BJ (cell line): ENCODE data around the gene SNX24. TPM values are rescaled to one million over a fixed set of nuclear protein-coding genes. Genes with fewer than 3 reads are reported as not detected.

Experiments
- CTCF ChIA-PET: fragments of 350-600 bp; formaldehyde crosslinking; extraction: SDS; loops from one replicate; lab custom pipeline; 2021; ENCODE audit warnings: antibody characterized with exemption, inconsistent platforms; lab: Yijun Ruan, JAX
- POLR2A ChIA-PET: fragments of 300-600 bp; sonication (Branson Sonifier 250); formaldehyde crosslinking; extraction: SDS; loops from one replicate; lab custom pipeline; 2021; ENCODE audit warnings: antibody characterized with exemption; lab: Charles Lee
- DNase-seq: peaks from one replicate; pipeline ENCODE4 v3.0.0-alpha.2; 2011; ENCODE audit warnings: low read depth
- H3K27me3 ChIP-seq: 2 replicates; pipeline ENCODE4 v1.6.0; 2011; ENCODE audit warnings: low read length; ENCODE audit not compliant: control insufficient read depth, insufficient read depth
- H3K36me3 ChIP-seq: 2 replicates; pipeline ENCODE4 v1.5.1; 2011; ENCODE audit warnings: low read length; ENCODE audit not compliant: control insufficient read depth, insufficient read depth
- H3K4me3 ChIP-seq: 2 replicates; pipeline ENCODE4 v1.5.1; 2011; ENCODE audit warnings: low read depth, mild to moderate bottlenecking, control low read depth, low read length
- CTCF ChIP-seq: IDR thresholded peaks from 2 replicates; pipeline ENCODE4 v1.5.1; 2011; ENCODE audit warnings: low read depth, mild to moderate bottlenecking, control low read depth, inconsistent platforms, low read length, moderate library complexity; ENCODE audit not compliant: insufficient read depth
- polyA plus RNA-seq: library from polyadenylated mRNA; depleted of rRNA; stranded (reverse); fragments of >200 nt; gene quantifications from 2 replicates; pipeline ENCODE4 v1.2.3, GENCODE V29; 2011

The SNX24 gene
- polyA plus RNA-seq, 1 experiment: 6.9 TPM

- POLR2A ChIA-PET: no interaction called here
- CTCF ChIA-PET: no interaction called here
- H3K4me3 ChIP-seq: no peak overlapping the region
- no peak for TF ChIP-seq CTCF
- no peaks in the 10 kb centered on the region for H3K27me3 ChIP-seq
- no peak for DNase-seq
- no peaks in the 10 kb centered on the region for H3K36me3 ChIP-seq
Observed at GRCh38 chr5:122880170-122880689, 34.8 kb downstream of the SNX24 start.

- H3K36me3 ChIP-seq: no peaks in the 10 kb centered on the region
- TF ChIP-seq CTCF: no peak
- no peaks in the 10 kb centered on the region for H3K27me3 ChIP-seq
- CTCF ChIA-PET: interaction anchor here (2.9 kb wide), 1 partner anchor 15 kb away, joined by 7 read pairs; no protein-coding TSS in a partner anchor
- POLR2A ChIA-PET: interaction anchor here (0.6 kb wide), 1 partner anchor 738 kb away, joined by 3 read pairs; no protein-coding TSS in a partner anchor
- H3K4me3 ChIP-seq: no peak overlapping the region
- DNase-seq: no peak
Observed at GRCh38 chr5:122880749-122881148, 35.3 kb downstream of the SNX24 start.

DNA sequence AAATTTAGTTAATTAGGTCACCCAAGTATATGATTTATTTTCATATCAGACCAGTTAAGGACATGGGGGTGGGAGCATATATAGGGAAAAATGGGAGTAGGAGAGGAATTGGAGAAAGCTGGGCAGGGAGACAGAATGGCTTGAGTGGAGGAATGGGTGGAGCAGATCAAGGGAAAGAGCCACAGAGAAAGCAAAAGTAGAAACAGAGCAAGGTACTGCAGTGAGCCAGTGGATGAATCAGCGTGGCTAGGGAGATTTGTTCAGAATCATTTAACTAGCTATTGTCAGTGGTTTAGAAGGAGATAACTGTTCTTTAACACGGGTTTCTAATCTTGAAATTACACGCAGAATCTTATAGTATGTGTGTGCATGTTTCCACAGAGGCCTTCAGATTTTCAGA, 37.4 kb downstream of the SNX24 start:
- no peaks in the 10 kb centered on the region for H3K36me3 ChIP-seq
- H3K27me3 ChIP-seq: no peaks in the 10 kb centered on the region
- no peak for TF ChIP-seq CTCF
- no peak for DNase-seq
- ChIA-PET POLR2A (no interaction called here), CTCF (interaction anchor here (2.9 kb wide), 1 partner anchor 13 kb away, joined by 7 read pairs; no protein-coding TSS in a partner anchor)
- H3K4me3 ChIP-seq: no peak overlapping the region

DNA sequence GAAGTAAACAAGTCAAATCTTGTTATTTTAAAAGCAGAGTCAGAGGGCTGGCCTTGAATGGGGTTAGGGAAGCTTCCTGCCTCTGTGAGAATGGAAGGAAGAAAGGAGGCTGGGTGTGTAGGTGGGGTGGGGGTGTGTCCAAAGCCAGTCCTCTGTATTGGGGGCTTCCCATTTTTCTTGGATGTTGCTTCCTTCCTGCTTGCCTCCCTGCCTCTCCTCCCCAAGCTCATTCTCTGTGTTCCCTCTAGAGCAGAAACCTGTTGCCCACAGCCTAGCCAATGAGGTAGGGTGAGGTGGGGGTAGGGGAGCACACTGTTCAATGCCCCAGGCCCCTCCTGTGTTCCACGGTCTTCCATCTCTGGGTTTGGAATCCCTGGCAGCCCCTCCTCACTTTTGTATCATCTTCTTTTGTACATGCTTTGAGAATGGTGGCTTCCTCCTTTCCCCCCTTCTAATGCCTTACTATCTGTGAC, 39.7 kb downstream of the SNX24 start:
- ChIA-PET POLR2A (no interaction called here), CTCF (no interaction called here)
- DNase-seq: no peak
- no peak overlapping the region for H3K4me3 ChIP-seq
- H3K36me3 ChIP-seq: no peaks in the 10 kb centered on the region
- no peaks in the 10 kb centered on the region for H3K27me3 ChIP-seq
- TF ChIP-seq CTCF: no peak

DNA sequence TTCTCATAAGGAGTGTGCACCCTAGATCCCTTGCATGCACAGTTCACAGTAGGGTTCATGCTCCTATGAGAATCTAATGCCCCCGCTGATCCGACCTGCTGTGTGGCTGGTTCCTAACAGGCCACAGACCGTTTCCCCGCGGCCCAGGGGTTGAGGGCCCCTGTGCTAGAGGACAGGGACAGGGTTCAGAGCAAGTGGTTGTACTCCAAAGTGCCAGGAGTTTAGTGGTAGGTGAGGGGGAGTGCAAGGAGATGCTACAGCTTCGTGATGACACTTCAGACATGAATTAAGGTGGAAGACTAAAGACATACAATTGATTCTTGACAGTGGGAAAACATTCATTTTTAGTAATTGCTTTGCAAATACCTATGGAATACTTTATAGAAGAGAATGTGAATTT, 40.5 kb downstream of the SNX24 start:
- Histone ChIP-seq H3K27me3 (no peaks in the 10 kb centered on the region), H3K36me3 (no peaks in the 10 kb centered on the region), H3K4me3 (no peak overlapping the region)
- TF ChIP-seq CTCF: no peak
- no peak for DNase-seq
- ChIA-PET POLR2A (no interaction called here), CTCF (interaction anchor here (2.2 kb wide), 1 partner anchor 11 kb away, joined by 5 read pairs; no protein-coding TSS in a partner anchor)
